ENCODE data around the gene CFL1. TPM values are rescaled to one million over a fixed set of nuclear protein-coding genes. Genes with fewer than 3 reads are reported as not detected.

CFL1 gene
- polyA plus RNA-seq, 1 of the 3 experiments (the other 2 are of a cell fraction): 4,252 TPM

DNA sequence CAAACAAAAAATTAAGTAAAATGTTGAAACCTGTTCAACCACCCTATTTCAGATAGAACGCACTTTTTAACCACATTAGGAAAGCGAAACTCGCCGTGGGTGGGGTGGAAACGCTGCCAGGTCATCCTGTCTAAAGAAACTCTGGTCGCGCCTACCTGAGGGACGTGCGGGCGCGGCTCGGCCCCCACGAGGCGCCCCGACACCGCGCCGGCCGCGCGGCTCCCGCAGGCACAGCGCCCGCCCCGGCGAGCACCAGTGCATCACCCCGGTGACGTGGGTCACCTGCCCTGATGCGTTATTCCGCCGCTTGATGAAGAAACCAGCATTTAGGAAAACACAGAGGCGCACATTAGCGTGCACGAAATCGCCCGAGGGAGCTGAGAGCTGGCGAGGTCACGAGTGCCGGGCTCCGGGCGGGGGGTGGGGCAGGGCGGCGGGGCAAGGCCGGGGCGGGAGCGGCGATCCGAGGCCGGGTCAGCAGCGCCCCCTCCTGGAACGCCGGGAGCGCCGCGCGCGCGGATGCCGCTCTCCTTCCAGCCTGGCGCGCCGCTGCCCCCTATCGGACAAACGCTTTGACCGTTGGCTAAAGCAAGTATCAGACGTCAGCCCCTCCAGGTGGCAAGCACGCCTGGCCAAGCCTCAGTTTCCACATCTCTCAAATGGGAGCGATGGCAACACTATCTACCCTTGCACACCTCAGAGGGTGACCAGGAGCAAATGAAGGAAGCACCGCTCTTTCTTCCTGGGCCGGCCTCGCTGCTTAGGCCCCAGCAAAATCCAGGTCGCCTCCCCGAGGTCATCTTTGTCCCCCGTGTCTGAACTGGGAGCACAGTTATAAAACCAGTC lies 39.9 kb downstream of the CFL1 start (continued):
- no peak for TF ChIP-seq NFIC (IDR thresholded peaks at IDR 0.05; ENCODE audit: borderline replicate concordance)
- TF ChIP-seq TAF1 (IDR thresholded peaks at IDR 0.05; ENCODE audit: borderline replicate concordance, low read depth, low read length): no peak
- TF ChIP-seq CHD2 (IDR thresholded peaks at IDR 0.05; ENCODE audit: low read length, partially characterized antibody): no peak
- TF ChIP-seq, protein P1, sequence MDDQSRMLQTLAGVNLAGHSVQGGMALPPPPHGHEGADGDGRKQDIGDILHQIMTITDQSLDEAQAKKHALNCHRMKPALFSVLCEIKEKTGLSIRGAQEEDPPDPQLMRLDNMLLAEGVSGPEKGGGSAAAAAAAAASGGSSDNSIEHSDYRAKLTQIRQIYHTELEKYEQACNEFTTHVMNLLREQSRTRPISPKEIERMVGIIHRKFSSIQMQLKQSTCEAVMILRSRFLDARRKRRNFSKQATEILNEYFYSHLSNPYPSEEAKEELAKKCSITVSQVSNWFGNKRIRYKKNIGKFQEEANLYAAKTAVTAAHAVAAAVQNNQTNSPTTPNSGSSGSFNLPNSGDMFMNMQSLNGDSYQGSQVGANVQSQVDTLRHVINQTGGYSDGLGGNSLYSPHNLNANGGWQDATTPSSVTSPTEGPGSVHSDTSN (IDR thresholded peaks at IDR 0.05): no peak
- TF ChIP-seq FOSL2 (IDR thresholded peaks at IDR 0.05; ENCODE audit: borderline replicate concordance, low read depth): no peak
- TF ChIP-seq MEF2A (IDR thresholded peaks at IDR 0.05; ENCODE audit: borderline replicate concordance, low read depth): no peak
- TF ChIP-seq, protein P2, sequence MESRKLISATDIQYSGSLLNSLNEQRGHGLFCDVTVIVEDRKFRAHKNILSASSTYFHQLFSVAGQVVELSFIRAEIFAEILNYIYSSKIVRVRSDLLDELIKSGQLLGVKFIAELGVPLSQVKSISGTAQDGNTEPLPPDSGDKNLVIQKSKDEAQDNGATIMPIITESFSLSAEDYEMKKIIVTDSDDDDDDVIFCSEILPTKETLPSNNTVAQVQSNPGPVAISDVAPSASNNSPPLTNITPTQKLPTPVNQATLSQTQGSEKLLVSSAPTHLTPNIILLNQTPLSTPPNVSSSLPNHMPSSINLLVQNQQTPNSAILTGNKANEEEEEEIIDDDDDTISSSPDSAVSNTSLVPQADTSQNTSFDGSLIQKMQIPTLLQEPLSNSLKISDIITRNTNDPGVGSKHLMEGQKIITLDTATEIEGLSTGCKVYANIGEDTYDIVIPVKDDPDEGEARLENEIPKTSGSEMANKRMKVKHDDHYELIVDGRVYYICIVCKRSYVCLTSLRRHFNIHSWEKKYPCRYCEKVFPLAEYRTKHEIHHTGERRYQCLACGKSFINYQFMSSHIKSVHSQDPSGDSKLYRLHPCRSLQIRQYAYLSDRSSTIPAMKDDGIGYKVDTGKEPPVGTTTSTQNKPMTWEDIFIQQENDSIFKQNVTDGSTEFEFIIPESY (IDR thresholded peaks at IDR 0.05; ENCODE audit: borderline replicate concordance, low read depth): no peak
- no peak for TF ChIP-seq SIN3A (IDR thresholded peaks at IDR 0.05; ENCODE audit: borderline replicate concordance, low read depth, low read length)
- TF ChIP-seq RCOR1 (IDR thresholded peaks at IDR 0.05; ENCODE audit: low read length): peak; percentile 90
- TF ChIP-seq, protein P3, sequence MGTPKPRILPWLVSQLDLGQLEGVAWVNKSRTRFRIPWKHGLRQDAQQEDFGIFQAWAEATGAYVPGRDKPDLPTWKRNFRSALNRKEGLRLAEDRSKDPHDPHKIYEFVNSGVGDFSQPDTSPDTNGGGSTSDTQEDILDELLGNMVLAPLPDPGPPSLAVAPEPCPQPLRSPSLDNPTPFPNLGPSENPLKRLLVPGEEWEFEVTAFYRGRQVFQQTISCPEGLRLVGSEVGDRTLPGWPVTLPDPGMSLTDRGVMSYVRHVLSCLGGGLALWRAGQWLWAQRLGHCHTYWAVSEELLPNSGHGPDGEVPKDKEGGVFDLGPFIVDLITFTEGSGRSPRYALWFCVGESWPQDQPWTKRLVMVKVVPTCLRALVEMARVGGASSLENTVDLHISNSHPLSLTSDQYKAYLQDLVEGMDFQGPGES (IDR thresholded peaks at IDR 0.05; ENCODE audit: low read depth, low read length): no peak
- no peak for TF ChIP-seq JUND (IDR thresholded peaks at IDR 0.05)
- TF ChIP-seq RFX5 (IDR thresholded peaks at IDR 0.05; ENCODE audit: low read length): peak; percentile 9; the same call in 1 of the 2 replicates
- no peak for TF ChIP-seq ELF1 (IDR thresholded peaks at IDR 0.05)
- TF ChIP-seq EZH2phosphoT487 (IDR thresholded peaks at IDR 0.05; ENCODE audit: borderline replicate concordance, low read depth): no peak
- TF ChIP-seq TCF12 (IDR thresholded peaks at IDR 0.05): peak; percentile 12; the same call in 1 of the 2 replicates
- peak; percentile 92 for TF ChIP-seq SMC3 (IDR thresholded peaks at IDR 0.05; ENCODE audit: low read depth, low read length)
- TF ChIP-seq RXRA (IDR thresholded peaks at IDR 0.05; ENCODE audit: borderline replicate concordance, low read depth): no peak
- TF ChIP-seq RAD21 (IDR thresholded peaks at IDR 0.05; ENCODE audit: low read length): peak; percentile 89
- TF ChIP-seq, protein P4, sequence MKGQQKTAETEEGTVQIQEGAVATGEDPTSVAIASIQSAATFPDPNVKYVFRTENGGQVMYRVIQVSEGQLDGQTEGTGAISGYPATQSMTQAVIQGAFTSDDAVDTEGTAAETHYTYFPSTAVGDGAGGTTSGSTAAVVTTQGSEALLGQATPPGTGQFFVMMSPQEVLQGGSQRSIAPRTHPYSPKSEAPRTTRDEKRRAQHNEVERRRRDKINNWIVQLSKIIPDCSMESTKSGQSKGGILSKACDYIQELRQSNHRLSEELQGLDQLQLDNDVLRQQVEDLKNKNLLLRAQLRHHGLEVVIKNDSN (IDR thresholded peaks at IDR 0.05; ENCODE audit: borderline replicate concordance, low read depth): peak; percentile 43; the same call in 1 of the 2 replicates
- TF ChIP-seq FOXJ3 (CRISPR knock-in tag; IDR thresholded peaks at IDR 0.05): peak; percentile 21; the same call in 1 of the 2 replicates
- TF ChIP-seq YY1 (IDR thresholded peaks at IDR 0.05; ENCODE audit: low read depth): no peak
- peak; percentile 79 for TF ChIP-seq MXI1 (IDR thresholded peaks at IDR 0.05; ENCODE audit: low read depth, low read length)
- TF ChIP-seq GATA2 (CRISPR knock-in tag; IDR thresholded peaks at IDR 0.05): no peak
- TF ChIP-seq, protein P5, sequence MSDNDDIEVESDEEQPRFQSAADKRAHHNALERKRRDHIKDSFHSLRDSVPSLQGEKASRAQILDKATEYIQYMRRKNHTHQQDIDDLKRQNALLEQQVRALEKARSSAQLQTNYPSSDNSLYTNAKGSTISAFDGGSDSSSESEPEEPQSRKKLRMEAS (IDR thresholded peaks at IDR 0.05; ENCODE audit: low read depth): peak; percentile 83
- no peak for TF ChIP-seq NRF1 (IDR thresholded peaks at IDR 0.05; ENCODE audit: low read depth, low read length)
- TF ChIP-seq EP300 (IDR thresholded peaks at IDR 0.05; ENCODE audit: borderline replicate concordance in 1 of 2, low read depth in 1 of 2, low read length in 1 of 2): no peak
- 0 out of 2 replicates have a peak, but pooled peaks have one; percentile 13 for TF ChIP-seq POLR2AphosphoS5 (IDR thresholded peaks at IDR 0.05; ENCODE audit: low read depth, low read length)
- TF ChIP-seq GABPA (IDR thresholded peaks at IDR 0.05; ENCODE audit: low read depth): no peak

Measured in SK-N-SH (cell line).